T-helper 17 cell (primary cell): ENCODE data around the gene GSC2. TPM values are rescaled to one million over a fixed set of nuclear protein-coding genes. Genes with fewer than 3 reads are reported as not detected.

Experiments
- ATAC-seq: fragments of 150-1000 bp; cut with Tn5 transposase; 2 replicates; pipeline ENCODE4 v1.10.0; 2021; ENCODE audit warnings: mild to moderate bottlenecking, moderate library complexity
- DNase-seq, 3 donors: peaks; one replicate each; pipeline versions ENCODE4 v3.0.0 to v3.0.0-alpha.2; 2020 to 2021
- H3K9me3 ChIP-seq: one replicate; pipeline ENCODE4 v1.7.0; 2013; ENCODE audit warnings: low read length, mild to moderate bottlenecking; ENCODE audit not compliant: control insufficient read depth, poor library complexity, severe bottlenecking
- H3K27ac Mint-ChIP-seq: one replicate; pipeline ENCODE4 v1.8.0; 2022; ENCODE audit warnings: mild to moderate bottlenecking, moderate library complexity, mixed read lengths
- H3K27me3 Mint-ChIP-seq: one replicate; pipeline ENCODE4 v1.8.0; 2022; ENCODE audit warnings: mixed read lengths
- H3K36me3 Mint-ChIP-seq: one replicate; pipeline ENCODE4 v1.8.0; 2022; ENCODE audit warnings: low read depth, mixed read lengths
- H3K4me1 Mint-ChIP-seq: one replicate; pipeline ENCODE4 v1.8.0; 2022; ENCODE audit warnings: mild to moderate bottlenecking, mixed read lengths
- H3K4me3 Mint-ChIP-seq: one replicate; pipeline ENCODE4 v1.8.0; 2022; ENCODE audit warnings: mild to moderate bottlenecking, moderate library complexity, mixed read lengths
- total RNA-seq, 4 donors: library from RNA in 2 of 4; stranded (reverse) in 2 of 4; gene quantifications; one replicate each; pipeline ENCODE4 v1.2.3 and lab custom pipeline; 2022 to 2026

GSC2 gene
- total RNA-seq, 2 donors from 2014 or later = not detected

DNA sequence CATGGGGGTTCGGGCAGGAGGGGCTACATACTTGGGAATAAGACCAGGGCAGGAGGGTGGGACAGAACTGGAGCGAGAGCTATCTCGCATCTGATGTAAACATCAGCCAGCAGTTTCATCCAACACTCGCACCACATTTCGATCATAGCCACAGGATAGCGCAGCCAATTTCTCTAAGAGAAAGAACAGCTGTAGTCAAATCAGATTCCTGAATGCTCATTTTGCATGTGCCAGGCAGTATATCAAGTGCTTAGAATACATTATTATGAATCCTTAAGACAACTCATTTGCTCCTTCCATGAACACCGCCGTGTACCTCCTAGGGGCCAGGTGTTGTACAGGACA, 42.4 kb downstream of the GSC2 start:
- Mint-ChIP-seq H3K36me3 (no peaks in the 10 kb centered on the region), H3K27me3 (no peaks in the 10 kb centered on the region), H3K4me1 (peaks cover 54% of the 10 kb centered on the region), H3K27ac (peak overlapping the region; percentile 98), H3K4me3 (no peak overlapping the region)
- H3K9me3 ChIP-seq = no peaks in the 10 kb centered on the region
- no peak for DNase-seq
- ATAC-seq = no peak

DNA sequence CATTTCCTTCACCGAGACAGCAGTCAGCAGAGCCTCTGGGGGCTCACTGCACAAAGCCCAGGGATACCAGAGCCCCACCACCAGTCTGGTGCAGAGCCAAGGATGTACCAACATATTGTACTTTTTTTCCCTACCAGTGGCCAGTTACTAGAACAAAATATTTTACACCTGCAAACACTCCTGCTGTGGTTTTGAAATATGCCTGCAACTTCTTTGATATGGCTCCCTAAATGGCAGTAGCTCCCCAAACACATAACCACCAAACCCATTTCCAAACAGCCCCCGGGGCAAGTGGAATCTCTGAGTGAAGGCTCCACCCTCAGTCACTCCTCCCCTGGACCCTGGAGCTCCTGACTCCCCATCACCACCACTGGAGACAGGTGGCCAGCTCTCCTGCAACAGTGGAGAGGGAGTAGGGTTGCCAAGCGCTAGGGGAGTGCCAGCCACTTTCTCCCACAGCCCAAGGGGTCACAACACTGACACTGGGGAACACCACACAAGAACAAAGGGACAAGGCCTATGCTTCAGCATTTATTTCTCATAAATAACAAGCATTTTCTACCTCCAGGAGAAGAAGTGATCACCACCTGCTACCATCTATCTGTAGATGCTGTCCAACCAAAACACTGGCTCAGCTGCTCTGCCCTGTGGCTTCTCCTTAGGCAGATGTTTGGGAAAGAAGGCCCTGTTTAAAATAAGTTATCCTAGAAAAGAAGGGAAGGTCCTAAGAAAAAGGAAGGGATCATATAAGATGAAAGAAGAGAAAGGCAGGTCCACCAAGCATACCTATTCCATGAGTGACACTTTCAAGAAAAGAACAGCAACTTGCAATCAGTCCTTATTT, 43.0 kb downstream of the GSC2 start:
- Mint-ChIP-seq H3K4me3 (peak overlapping the region; percentile 53), H3K27me3 (no peaks in the 10 kb centered on the region), H3K27ac (peak overlapping the region; percentile 98), H3K36me3 (no peaks in the 10 kb centered on the region), H3K4me1 (peaks cover 53% of the 10 kb centered on the region)
- DNase-seq = no peak
- H3K9me3 ChIP-seq = no peaks in the 10 kb centered on the region
- ATAC-seq = no peak

DNA sequence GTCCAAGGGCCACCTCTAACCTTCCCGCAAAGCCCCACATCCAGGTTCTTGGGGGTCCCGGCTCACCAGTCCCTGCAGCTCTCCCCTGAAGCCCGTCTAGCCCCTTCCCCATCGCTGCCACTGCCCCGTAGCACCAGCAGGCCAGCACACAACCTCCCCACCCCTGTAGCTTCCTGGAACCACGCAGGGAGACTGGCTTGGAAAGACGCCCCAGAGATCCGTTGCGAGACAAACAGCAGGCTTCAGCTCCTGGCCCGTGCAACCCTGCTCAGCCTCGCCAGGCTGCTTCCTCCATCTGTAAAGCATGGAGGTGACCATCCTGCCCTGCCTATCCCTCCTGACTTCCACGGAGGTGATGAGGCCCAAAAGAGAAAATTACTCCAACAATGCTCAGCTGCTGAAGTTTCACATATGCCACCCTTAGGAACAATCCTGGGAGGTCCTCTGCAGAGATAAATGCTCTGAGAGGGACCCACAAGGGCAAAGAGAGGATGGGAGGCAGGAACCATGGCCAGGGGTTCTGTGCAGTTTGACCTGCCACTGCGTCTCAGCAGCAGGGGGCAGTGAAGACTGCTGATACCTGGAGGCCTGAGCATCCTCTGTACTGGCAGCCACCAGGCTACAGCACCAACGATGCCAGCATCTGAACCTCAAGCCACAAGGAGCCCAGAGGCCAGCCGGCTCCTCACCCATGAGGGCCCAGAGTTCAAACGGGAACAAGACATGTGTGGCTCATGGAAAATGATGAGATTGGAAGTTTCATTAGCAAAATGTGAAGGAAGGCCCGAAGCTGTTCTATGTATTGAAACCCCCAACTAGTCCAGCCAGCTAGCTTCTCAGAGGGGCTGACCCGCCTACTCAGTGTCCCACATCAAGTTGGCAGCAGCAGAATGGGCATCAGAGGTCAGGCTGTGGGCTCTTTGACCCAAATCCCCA, 44.0 kb downstream of the GSC2 start:
- Mint-ChIP-seq H3K27ac (peak overlapping the region; percentile 98), H3K4me1 (peaks cover 53% of the 10 kb centered on the region), H3K27me3 (no peaks in the 10 kb centered on the region), H3K36me3 (no peaks in the 10 kb centered on the region), H3K4me3 (no peak overlapping the region)
- ATAC-seq = peak; percentile 51
- no peaks in the 10 kb centered on the region for H3K9me3 ChIP-seq
- peak; percentile 27 to 51 (median 34) for DNase-seq

DNA sequence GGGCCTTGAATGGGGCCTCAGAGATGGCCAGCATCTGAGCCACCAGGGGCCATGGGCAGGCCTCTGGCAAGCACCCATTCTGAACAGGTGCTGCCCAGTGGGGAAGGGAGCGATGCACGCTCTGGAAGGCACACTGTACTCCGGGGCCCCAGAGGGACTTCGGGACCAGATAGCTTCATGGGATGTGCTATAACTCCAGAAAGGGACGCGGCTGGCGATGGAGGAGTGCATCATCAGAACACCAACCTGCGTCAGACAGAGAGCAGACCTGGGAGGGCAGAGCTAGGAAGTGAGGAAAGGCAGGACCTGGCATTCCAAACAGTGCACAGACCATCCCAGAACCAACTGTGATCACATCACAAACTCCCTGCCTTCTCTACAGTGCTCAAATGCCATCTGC, 44.6 kb downstream of the GSC2 start:
- ATAC-seq = no peak
- Mint-ChIP-seq H3K4me1 (peaks cover 47% of the 10 kb centered on the region), H3K36me3 (no peaks in the 10 kb centered on the region), H3K4me3 (no peak overlapping the region), H3K27me3 (no peaks in the 10 kb centered on the region), H3K27ac (peak overlapping the region; percentile 98)
- H3K9me3 ChIP-seq = no peaks in the 10 kb centered on the region
- DNase-seq = no peak

DNA sequence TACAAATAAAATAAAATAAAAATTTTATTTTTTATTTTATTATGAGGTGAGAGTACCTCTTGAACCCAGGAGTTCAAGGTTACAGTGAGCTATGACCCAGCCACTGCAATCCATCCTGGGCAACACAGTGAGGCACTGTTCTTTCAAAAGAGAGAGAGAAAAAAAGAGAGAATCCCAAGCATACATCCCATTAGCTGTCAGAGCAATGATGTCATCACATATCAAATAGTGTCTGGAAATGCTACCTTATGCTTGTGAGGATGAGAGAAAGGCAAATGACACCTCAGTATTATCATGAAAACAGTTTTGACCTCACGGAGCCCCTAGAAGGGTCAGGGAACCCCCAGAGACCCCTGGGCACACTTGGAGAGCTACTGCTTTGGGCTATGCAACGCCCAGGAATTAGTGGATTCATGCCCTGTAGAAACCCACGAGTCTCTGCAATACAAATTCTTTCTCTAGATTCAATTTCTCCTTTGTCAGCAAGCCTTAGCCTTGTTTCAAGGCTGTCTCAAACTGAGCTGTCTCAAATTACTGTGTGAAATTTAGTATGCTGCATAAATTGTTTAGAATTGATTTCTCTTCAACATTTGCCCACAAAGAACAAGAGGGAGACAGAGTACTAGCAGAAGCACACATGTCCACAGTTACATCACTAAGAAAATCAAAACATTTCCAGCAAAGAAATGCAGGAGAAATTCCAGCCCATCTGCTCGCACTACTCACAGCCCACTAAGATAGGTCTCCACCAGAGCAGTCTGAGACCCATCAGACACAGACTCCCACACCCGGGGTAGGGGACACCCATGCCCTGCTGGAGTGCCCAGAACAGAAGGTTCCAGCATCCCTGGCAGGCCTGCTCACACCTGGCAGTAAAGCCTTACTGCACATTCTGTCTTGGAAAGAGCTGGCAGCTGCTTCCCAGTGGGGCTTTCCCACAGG, 45.9 kb downstream of the GSC2 start:
- no peak for DNase-seq
- H3K4me1 Mint-ChIP-seq = peaks cover 35% of the 10 kb centered on the region
- no peaks in the 10 kb centered on the region for H3K9me3 ChIP-seq
- H3K27me3 Mint-ChIP-seq = no peaks in the 10 kb centered on the region
- no peak for ATAC-seq
- no peaks in the 10 kb centered on the region for H3K36me3 Mint-ChIP-seq
- peak overlapping the region; percentile 51 for H3K27ac Mint-ChIP-seq
- H3K4me3 Mint-ChIP-seq = no peak overlapping the region

DNA sequence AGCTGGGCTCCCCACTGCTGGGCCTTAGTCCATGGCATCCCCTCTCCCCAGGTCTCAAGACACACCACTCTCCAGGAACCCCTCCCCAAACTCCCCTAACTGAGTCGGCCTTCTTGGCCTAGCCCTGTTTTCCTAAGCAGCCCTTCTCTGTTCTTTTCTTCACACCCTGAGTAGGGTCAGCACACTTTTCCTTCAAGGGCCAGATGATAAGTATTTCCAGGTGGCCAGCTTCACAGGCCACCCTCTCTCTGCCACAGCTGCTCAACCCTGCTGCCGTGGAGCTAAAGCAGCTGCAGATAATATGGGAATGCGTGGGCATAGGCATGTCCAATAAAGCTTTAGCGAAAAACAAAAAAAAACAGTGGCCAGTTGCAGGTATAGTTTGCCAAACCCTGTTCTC, 51.9 kb downstream of the GSC2 start:
- H3K36me3 Mint-ChIP-seq = peaks cover 3% of the 10 kb centered on the region
- no peaks in the 10 kb centered on the region for H3K9me3 ChIP-seq
- no peaks in the 10 kb centered on the region for H3K27me3 Mint-ChIP-seq
- H3K4me1 Mint-ChIP-seq = peaks cover 25% of the 10 kb centered on the region
- peak overlapping the region; percentile 74 for H3K27ac Mint-ChIP-seq
- no peak for DNase-seq
- no peak overlapping the region for H3K4me3 Mint-ChIP-seq
- ATAC-seq = no peak

DNA sequence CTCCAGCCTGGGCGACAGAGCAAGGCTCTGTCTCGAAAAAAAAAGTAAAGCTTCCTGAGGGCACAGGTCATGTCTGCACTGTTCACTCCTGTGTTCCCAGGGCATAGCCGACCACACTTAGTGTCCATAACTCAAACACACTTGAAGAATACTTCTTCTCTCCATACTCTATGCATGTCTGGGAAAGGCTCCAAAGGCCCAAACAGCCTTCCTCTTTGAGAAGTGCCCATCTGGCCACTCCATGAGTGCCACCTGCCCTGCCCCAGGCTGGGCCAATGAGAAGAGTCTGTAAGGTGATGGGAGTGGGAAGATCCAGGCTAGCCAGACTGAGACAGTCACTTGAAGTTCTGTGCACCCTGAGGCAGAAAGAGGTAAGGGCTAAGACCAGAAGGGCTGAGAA, 52.6 kb downstream of the GSC2 start:
- DNase-seq = no peak
- no peaks in the 10 kb centered on the region for H3K27me3 Mint-ChIP-seq
- H3K9me3 ChIP-seq = no peaks in the 10 kb centered on the region
- peak overlapping the region; percentile 74 for H3K27ac Mint-ChIP-seq
- no peak overlapping the region for H3K4me3 Mint-ChIP-seq
- peaks cover 3% of the 10 kb centered on the region for H3K36me3 Mint-ChIP-seq
- H3K4me1 Mint-ChIP-seq = peaks cover 25% of the 10 kb centered on the region
- ATAC-seq = no peak

Other genes with a start within 250 kb of the GSC2 start
- gene DGCR6, start 244.0 kb downstream of the GSC2 start, total RNA-seq = 10 to 100 TPM in 1 of 2 donors, 1 to 10 TPM in 1; 6.2 to 11.3 TPM
- not detected for gene PRODH, start 214.0 kb downstream of the GSC2 start, total RNA-seq
- 10 to 100 TPM; 37.7 TPM for gene DGCR2, start 27.9 kb downstream of the GSC2 start, total RNA-seq
- under 1 TPM; 0.20 to 0.29 TPM for gene TSSK2, start 19.0 kb downstream of the GSC2 start, total RNA-seq
- gene ESS2, start 5.6 kb downstream of the GSC2 start, total RNA-seq = 10 to 100 TPM; 34.7 to 46.5 TPM
- gene SLC25A1, start 28.4 kb upstream of the GSC2 start, total RNA-seq = 10 to 100 TPM; 18.4 to 21.3 TPM
- 1 to 10 TPM in 1 of 2 donors, under 1 TPM in 1; 0.16 to 1.0 TPM for gene CLTCL1, start 141.4 kb upstream of the GSC2 start, total RNA-seq